Measurements from ENCODE around the gene PDE8B.
A peak's percentile ranks its signal among the peaks of the same experiment; 100 is the strongest.

PDE8B gene

DNA sequence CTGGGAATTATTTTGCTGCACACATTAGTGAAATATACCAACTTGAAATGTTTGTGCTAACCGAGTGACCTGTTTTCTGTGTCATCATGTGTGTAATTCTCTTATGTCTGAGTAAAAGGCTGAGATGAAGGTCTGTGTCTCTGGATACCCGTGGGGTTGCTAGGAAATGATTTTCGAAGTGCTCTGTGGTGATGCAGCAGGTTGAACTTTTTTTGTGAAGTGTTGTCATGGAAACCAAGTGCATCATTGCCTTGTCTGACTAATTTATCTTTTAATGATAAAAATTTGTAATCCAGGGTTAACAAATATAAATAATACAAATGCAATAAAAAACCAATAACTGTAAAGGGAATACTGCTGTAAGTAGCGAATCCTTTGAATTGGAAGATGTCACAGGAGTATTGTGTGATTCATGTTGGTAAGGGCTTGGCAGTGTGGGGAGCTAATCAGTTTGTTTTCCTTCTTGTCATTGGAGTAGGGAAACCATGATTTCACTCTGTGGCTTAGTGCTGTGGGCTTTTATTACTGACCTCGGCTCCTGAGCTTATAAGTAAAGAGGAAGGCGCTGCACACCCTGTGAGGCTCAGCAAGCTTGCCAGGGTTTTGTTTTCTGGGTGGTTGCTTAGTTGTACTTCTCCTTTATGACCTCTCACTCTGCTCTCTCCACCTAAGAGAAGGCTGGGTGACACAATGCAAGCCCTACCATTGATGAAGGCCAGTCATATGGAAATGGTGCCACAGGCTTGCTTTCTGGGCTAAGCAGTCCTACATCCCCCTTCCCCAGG lies 22.3 kb downstream of the PDE8B start:
- peak; percentile 75 for DNase-seq

DNA sequence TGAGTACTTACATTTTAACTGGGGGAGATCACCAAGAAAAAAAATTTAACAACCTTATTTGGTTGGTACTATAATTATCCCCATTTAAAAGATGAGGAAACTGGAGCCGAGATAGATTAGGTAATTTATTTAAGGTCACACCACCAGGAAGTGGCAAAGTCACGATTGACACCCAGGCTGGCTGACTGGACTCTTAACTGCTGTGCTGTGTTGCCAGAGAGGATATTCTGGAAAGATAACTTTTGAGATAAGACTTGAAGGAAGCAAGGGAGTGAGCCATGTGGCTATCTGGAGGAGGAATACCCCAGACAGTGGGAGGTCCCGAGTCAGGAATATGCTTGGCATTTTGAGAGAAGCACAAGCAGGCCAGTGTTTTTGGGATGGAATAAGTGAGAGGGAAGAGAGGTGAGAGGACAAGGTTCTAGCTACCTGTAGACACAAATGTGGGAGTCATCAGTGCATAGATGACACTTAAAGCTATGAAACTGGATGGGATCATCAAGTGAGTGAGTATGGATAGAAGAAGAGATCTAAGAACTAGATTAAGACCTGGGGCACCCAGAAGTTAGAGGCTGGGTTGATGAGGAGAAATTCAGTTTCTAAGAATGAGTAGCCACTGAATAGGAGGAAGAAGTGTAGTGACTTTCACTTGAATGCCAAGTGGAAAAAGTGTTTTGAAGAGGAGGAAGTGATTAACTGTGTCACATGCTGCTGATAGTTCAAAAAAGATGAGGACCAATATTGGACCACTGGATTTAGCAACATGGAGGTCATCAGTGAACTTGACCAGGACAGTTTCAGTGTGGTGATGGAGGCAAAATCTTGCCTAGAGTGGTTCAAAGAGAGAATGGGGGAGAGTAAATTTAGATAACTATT lies 25.6 kb downstream of the PDE8B start:
- no peak for DNase-seq

- peak; percentile 66 for DNase-seq
These were observed 28.8 kb downstream of the PDE8B start for GRCh38 chr5:77239126-77239741.

GRCh38 chr5:77241444-77241843 lies 31.0 kb downstream of the PDE8B start:
- DNase-seq: no peak

DNA sequence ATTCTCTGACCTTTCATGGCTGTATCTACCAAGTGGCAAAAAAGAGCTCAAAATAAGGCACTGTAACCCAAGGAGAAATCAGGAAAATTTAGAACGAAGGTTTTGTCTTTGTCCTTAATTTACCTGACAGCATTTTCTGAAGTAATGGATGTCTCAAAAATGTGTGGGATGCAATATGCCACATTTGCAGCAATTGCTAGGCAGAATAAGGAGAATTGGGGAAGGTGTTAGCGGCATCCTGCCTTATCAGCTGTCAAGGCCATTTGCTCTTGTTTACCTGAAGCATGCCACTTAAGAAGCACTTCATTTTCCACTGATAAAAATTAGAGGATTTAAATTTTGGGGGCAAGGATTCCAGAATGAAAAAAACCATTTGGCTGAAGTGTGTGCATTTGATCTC lies 39.0 kb downstream of the PDE8B start:
- DNase-seq: no peak

GRCh38 chr5:77250021-77250420 lies 39.5 kb downstream of the PDE8B start:
- DNase-seq: no peak

GRCh38 chr5:77251921-77252320 lies 41.4 kb downstream of the PDE8B start:
- no peak for DNase-seq

DNA sequence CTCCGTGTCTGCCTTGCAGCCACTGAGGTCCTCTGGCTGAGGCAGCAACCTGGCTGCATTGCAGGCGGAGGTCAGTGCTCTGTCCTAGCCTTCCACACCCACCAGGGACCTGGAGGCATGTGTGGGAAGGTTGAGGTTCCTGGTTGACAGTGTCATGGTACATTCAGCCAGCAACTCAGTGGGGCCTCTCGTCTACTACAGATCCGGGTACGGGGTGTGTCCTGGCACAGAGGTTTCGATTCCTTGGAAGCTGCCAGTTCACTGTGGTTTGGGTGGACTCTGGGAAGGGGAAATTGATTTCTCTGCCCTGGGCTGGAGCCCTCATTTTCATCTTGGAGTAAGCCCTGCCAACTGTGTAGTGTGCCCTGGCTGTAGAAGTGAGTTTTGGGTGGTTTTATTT lies 45.1 kb downstream of the PDE8B start:
- no peak for DNase-seq

GRCh38 chr5:77256406-77256805 lies 45.9 kb downstream of the PDE8B start:
- DNase-seq: no peak

DNA sequence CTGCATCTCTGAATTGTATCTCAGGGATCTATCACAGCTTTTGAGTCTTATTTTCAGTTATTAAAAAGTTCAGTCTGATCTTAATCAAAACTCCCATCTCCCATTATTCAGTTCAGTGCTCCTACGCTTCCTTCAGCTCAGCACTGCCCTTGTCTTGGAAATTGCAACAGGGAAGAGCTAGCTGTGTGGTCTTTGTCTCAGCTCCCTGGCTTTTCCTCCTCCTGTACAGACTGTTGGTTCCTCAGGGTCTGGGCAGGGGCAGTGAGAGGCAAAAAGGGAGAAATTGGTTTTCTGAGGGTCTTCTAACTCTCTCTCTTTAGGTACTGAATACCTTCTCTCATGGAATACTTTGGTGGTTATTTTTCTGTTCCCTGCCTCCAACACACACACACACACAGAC lies 48.2 kb downstream of the PDE8B start:
- DNase-seq: no peak

GRCh38 chr5:77259476-77259875 lies 49.0 kb downstream of the PDE8B start:
- no peak for DNase-seq

DNA sequence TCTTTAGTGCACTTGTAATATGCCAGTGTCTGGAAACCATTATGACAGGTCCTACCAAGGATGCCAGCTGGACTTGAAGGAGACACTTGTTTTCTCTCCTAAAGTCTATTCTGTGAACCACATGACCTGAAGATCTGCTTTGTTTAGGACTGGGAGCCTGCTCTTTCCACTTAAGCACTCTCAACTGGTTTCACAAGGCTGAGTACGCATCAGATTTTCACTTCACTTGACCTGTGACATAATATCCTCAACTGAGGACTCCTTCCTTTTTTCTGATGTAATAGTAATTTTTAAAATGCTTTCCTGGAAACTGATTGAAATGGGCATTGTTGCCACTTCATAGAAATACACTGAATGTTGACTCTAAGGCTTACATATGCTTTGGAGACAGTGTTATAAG lies 52.2 kb downstream of the PDE8B start:
- DNase-seq: no peak

DNA sequence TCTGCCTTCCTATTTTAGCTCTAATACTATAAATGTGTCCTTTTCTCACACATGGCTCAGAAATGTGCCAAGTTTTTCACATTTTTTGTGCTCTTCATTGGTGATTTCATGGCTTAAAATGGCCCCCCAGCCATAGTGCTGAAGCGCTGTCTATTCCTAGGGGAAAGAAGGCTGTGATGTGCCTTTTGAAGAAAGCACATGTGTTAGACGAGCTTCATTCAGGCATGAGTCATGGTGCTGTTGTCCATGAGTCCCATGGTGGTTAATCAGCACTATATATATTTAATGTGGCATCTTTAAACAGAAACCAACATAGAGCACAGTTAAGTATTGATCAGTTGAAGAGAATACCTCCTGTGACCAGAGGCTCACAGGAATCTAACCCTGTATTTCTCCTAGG lies 55.8 kb downstream of the PDE8B start:
- no peak for DNase-seq

DNA sequence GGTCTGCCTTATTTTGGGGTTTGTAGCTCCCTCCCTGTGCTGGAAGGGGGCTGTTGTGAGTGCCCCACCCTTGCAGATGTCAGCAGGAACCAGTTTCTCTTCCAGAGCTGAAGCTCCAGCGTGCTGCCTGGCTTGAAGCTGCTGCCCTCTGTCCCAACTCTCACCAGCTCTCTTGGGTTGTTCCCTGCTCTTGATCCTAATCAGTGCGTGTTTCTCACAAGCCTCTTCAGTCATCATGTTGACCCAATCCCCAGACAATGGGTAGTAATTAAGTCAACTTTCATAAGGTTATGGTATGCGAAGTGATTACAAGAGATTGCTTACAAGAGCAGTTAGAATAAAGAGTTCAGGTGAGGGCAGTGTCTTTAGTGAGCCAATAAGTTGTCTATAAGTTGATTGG lies 57.0 kb downstream of the PDE8B start:
- no peak for DNase-seq

GRCh38 chr5:77272206-77272605 lies 61.7 kb downstream of the PDE8B start:
- DNase-seq: peak; percentile 63

GRCh38 chr5:77277759-77278158 lies 67.3 kb downstream of the PDE8B start:
- DNase-seq: no peak

GRCh38 chr5:77280036-77280435 lies 69.6 kb downstream of the PDE8B start:
- no peak for DNase-seq

- DNase-seq: no peak
These were observed 71.5 kb downstream of the PDE8B start for GRCh38 chr5:77281969-77282336.

- DNase-seq: no peak
These were observed 72.0 kb downstream of the PDE8B start for GRCh38 chr5:77282337-77283027.

GRCh38 chr5:77285251-77285841 lies 74.9 kb downstream of the PDE8B start:
- DNase-seq: no peak

- DNase-seq: peak; percentile 63
These were observed 81.7 kb downstream of the PDE8B start for GRCh38 chr5:77292026-77292757.

GRCh38 chr5:77294185-77294584 lies 83.7 kb downstream of the PDE8B start:
- DNase-seq: peak; percentile 65
